MM.1S (cell line): ENCODE data around the gene PRKCSH.

Source experiments
- CTCF ChIP-seq: fragments of 300-600 bp; sonication (generic); IDR thresholded peaks from 2 replicates; pipeline ENCODE4 v1.5.1; 2016; ENCODE audit warnings: antibody characterized with exemption, low read length, mixed read lengths
- EZH2 ChIP-seq: fragments of 300-600 bp; sonication (generic); optimal IDR thresholded peaks from 2 replicates; pipeline ENCODE3; 2017; ENCODE audit warnings: low read depth, mild to moderate bottlenecking, antibody characterized with exemption, low read length, mixed read lengths
- EZH2phosphoT487 ChIP-seq: fragments of 300-600 bp; sonication (generic); IDR thresholded peaks from 2 replicates; pipeline ENCODE4 v1.6.1; 2018; ENCODE audit warnings: antibody characterized with exemption, low read length

GRCh38 chr19:11465600-11465999 lies 30.2 kb downstream of the PRKCSH start:
- TF ChIP-seq EZH2 (no peak), CTCF (no peak), EZH2phosphoT487 (no peak)
